Measurements from ENCODE around the gene FAM3A.
A peak's percentile ranks its signal among the peaks of the same experiment; 100 is the strongest.

The FAM3A gene

GRCh38 chrX:154476821-154477220 is 39.2 kb downstream of the FAM3A start:
- DNase-seq = no peak

GRCh38 chrX:154473683-154474082 is 42.3 kb downstream of the FAM3A start:
- DNase-seq = no peak

GRCh38 chrX:154472685-154473632 is 43.1 kb downstream of the FAM3A start:
- DNase-seq = no peak

- no peak for DNase-seq
These were observed 44.0 kb downstream of the FAM3A start for GRCh38 chrX:154471839-154472684.

GRCh38 chrX:154470914-154471568 is 45.0 kb downstream of the FAM3A start:
- DNase-seq = no peak

GRCh38 chrX:154470434-154470833 is 45.6 kb downstream of the FAM3A start:
- DNase-seq = no peak

- no peak for DNase-seq
These were observed 46.2 kb downstream of the FAM3A start for GRCh38 chrX:154469880-154470279.

- no peak for DNase-seq
These were observed 46.9 kb downstream of the FAM3A start for GRCh38 chrX:154469114-154469513.

GRCh38 chrX:154468217-154468616 is 47.8 kb downstream of the FAM3A start:
- no peak for DNase-seq

- no peak for DNase-seq
These were observed 48.5 kb downstream of the FAM3A start for GRCh38 chrX:154467556-154467955.

- no peak for DNase-seq
These were observed 49.1 kb downstream of the FAM3A start for GRCh38 chrX:154466907-154467306.

GRCh38 chrX:154466036-154466435 is 50.0 kb downstream of the FAM3A start:
- DNase-seq = no peak

- DNase-seq = no peak
These were observed 50.4 kb downstream of the FAM3A start for GRCh38 chrX:154465601-154466000.

- DNase-seq = no peak
These were observed 51.1 kb downstream of the FAM3A start for GRCh38 chrX:154464806-154465365.

GRCh38 chrX:154463611-154464220 is 52.3 kb downstream of the FAM3A start:
- no peak for DNase-seq

- no peak for DNase-seq
These were observed 53.6 kb downstream of the FAM3A start for GRCh38 chrX:154462396-154462795.

- no peak for DNase-seq
These were observed 55.7 kb downstream of the FAM3A start for GRCh38 chrX:154460326-154460725.

GRCh38 chrX:154459832-154460231 is 56.2 kb downstream of the FAM3A start:
- no peak for DNase-seq

- DNase-seq = peak; percentile 64
These were observed 56.9 kb downstream of the FAM3A start for GRCh38 chrX:154458954-154459778.

GRCh38 chrX:154458116-154458953 is 57.7 kb downstream of the FAM3A start, which contains the start of gene PLXNA3:
Gene PLXNA3, plus strand, starts transcription at chrX:154458281. Its CDS starts 1,903 bp downstream, at chrX:154460184.
- DNase-seq = peak; percentile 52
